HL-60 (cell line): Measurements from ENCODE around the gene ANLN.

Experiments used
- CTCF ChIP-seq: IDR thresholded peaks from one replicate; pipeline ENCODE4 v1.5.1; 2011; ENCODE audit warnings: low read length, control low read depth, inconsistent platforms; ENCODE audit not compliant: insufficient read depth
- POLR2AphosphoS5 ChIP-seq: IDR thresholded peaks from 2 replicates; pipeline ENCODE4 v1.6.1; 2012; ENCODE audit warnings: low read depth
- SPI1 ChIP-seq: IDR thresholded peaks from 2 replicates; pipeline ENCODE4 v1.6.1; 2012; ENCODE audit warnings: low read depth, mild to moderate bottlenecking, borderline replicate concordance
- TF ChIP-seq, protein P1 (sequence below): IDR thresholded peaks from 2 replicates; pipeline ENCODE4 v1.6.1; 2012; ENCODE audit warnings: low read depth; ENCODE audit not compliant: insufficient replicate concordance

DNA sequence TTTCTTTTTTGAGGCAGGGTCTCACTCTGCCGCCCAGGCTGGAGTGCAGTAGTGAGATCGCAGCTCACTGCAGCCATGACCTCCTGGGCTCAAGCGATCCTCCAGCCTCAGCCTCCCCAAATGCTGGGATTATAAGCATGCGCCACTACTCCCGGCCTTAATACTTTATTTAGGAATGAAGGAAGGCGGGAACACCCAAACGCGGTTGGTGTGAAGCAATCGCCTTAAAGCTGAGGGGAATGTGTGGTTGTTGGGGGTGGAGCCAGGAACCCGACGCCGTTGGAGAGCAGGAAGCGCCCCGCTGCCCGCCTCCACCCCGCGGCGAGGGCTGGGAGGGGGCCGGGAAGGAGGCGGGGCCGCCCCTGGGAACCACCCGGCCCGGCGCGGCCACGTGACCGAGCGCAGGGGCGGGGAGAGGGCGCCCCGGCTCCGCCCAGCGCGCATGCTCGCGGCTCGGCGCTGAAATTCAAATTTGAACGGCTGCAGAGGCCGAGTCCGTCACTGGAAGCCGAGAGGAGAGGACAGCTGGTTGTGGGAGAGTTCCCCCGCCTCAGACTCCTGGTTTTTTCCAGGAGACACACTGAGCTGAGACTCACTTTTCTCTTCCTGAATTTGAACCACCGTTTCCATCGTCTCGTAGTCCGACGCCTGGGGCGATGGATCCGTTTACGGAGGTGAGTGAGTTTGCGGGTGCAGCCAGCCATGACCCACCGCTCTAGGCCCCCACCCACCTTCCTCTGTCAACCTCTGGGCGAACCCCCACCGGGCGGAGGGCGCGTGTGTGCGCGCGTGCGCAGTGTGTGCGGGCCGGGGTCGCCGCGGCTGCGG is at the start of gene ANLN:
- TF ChIP-seq CTCF (no peak), POLR2AphosphoS5 (peak; percentile 60; the same call in 1 of the 2 replicates), SPI1 (no peak)
- TF ChIP-seq, protein P1, sequence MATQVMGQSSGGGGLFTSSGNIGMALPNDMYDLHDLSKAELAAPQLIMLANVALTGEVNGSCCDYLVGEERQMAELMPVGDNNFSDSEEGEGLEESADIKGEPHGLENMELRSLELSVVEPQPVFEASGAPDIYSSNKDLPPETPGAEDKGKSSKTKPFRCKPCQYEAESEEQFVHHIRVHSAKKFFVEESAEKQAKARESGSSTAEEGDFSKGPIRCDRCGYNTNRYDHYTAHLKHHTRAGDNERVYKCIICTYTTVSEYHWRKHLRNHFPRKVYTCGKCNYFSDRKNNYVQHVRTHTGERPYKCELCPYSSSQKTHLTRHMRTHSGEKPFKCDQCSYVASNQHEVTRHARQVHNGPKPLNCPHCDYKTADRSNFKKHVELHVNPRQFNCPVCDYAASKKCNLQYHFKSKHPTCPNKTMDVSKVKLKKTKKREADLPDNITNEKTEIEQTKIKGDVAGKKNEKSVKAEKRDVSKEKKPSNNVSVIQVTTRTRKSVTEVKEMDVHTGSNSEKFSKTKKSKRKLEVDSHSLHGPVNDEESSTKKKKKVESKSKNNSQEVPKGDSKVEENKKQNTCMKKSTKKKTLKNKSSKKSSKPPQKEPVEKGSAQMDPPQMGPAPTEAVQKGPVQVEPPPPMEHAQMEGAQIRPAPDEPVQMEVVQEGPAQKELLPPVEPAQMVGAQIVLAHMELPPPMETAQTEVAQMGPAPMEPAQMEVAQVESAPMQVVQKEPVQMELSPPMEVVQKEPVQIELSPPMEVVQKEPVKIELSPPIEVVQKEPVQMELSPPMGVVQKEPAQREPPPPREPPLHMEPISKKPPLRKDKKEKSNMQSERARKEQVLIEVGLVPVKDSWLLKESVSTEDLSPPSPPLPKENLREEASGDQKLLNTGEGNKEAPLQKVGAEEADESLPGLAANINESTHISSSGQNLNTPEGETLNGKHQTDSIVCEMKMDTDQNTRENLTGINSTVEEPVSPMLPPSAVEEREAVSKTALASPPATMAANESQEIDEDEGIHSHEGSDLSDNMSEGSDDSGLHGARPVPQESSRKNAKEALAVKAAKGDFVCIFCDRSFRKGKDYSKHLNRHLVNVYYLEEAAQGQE = no peak
